OCI-LY1 (cell line): ENCODE data around the gene HDGFL2.

Experiments
- H2AFZ ChIP-seq: fragments of 200-600 bp; sonication (generic), shearing (Covaris generic); 2 replicates; pipeline ENCODE4 v1.6.0; 2014; ENCODE audit warnings: antibody characterized with exemption, mild to moderate bottlenecking, low read length
- H3F3A ChIP-seq: fragments of 200-600 bp; sonication (generic), shearing (Covaris generic); 2 replicates; pipeline ENCODE4 v1.6.0; 2014; ENCODE audit warnings: mild to moderate bottlenecking, antibody characterized with exemption, low read length, moderate library complexity; ENCODE audit not compliant: insufficient read depth
- H3K27ac ChIP-seq: fragments of 200-600 bp; sonication (generic); 2 replicates; pipeline ENCODE4 v1.5.1; 2014; ENCODE audit warnings: low read length, mixed run types, mild to moderate bottlenecking, low read depth; ENCODE audit not compliant: poor library complexity, severe bottlenecking
- H3K27me3 ChIP-seq: fragments of 200-600 bp; sonication (generic); 2 replicates; pipeline ENCODE4 v1.6.0; 2014; ENCODE audit warnings: antibody characterized with exemption, mild to moderate bottlenecking, low read length, moderate library complexity; ENCODE audit not compliant: insufficient read depth
- H3K36me3 ChIP-seq: fragments of 200-600 bp; sonication (generic); 2 replicates; pipeline ENCODE4 v1.6.1; 2014; ENCODE audit warnings: mild to moderate bottlenecking, antibody characterized with exemption, low read length, moderate library complexity, mixed read lengths; ENCODE audit not compliant: insufficient read depth
- H3K4me1 ChIP-seq: fragments of 200-600 bp; sonication (generic); 2 replicates; pipeline ENCODE4 v1.5.1; 2014; ENCODE audit warnings: mild to moderate bottlenecking, low read length, moderate library complexity; ENCODE audit not compliant: insufficient read depth, severe bottlenecking
- H3K4me2 ChIP-seq: fragments of 200-600 bp; sonication (generic), shearing (Covaris generic); 2 replicates; pipeline ENCODE4 v1.6.1; 2014; ENCODE audit warnings: low read length
- H3K4me3 ChIP-seq: fragments of 200-600 bp; sonication (generic); 2 replicates; pipeline ENCODE4 v1.5.1; 2014; ENCODE audit warnings: low read length, low read depth, mild to moderate bottlenecking, mixed read lengths; ENCODE audit not compliant: poor library complexity, severe bottlenecking
- H3K79me2 ChIP-seq: fragments of 200-600 bp; shearing (Covaris generic); 2 replicates; pipeline ENCODE4 v1.6.1; 2016; ENCODE audit warnings: mixed run types, low read length, mixed read lengths; ENCODE audit not compliant: insufficient read depth
- H3K9ac ChIP-seq: fragments of 200-600 bp; sonication (generic), shearing (Covaris generic); 2 replicates; pipeline ENCODE4 v1.6.1; 2014; ENCODE audit warnings: mild to moderate bottlenecking, low read length, mixed read lengths
- H3K9me2 ChIP-seq: fragments of 200-600 bp; sonication (generic), shearing (Covaris generic); 2 replicates; pipeline ENCODE4 v1.6.1; 2014; ENCODE audit warnings: low read depth, mild to moderate bottlenecking, low read length, mixed read lengths
- H3K9me3 ChIP-seq: fragments of 200-600 bp; shearing (Covaris generic); 2 replicates; pipeline ENCODE4 v1.6.1; 2014; ENCODE audit warnings: low read length, mixed read lengths
- H4K20me1 ChIP-seq: fragments of 200-600 bp; sonication (generic), shearing (Covaris generic); 2 replicates; pipeline ENCODE4 v1.6.0; 2016; ENCODE audit warnings: mild to moderate bottlenecking, low read length; ENCODE audit not compliant: insufficient read depth
- CTCF ChIP-seq: fragments of 200-600 bp; sonication (generic), shearing (Covaris generic); IDR thresholded peaks from 2 replicates; pipeline ENCODE4 v1.5.1; 2017; ENCODE audit warnings: mild to moderate bottlenecking, antibody characterized with exemption, low read length, moderate library complexity, mixed read lengths
- EZH2 ChIP-seq: fragments of 200-600 bp; sonication (generic), shearing (Covaris generic); IDR thresholded peaks from 2 replicates; pipeline ENCODE4 v1.8.0; 2017; ENCODE audit warnings: borderline replicate concordance, mixed run types, mild to moderate bottlenecking, antibody characterized with exemption, low read length, moderate library complexity, mixed read lengths

HDGFL2 gene

GRCh38 chr19:4432918-4433506, 39.1 kb upstream of the HDGFL2 start:
- Histone ChIP-seq H3K9ac (no peak overlapping the region), H3K27me3 (no peaks in the 10 kb centered on the region)

GRCh38 chr19:4434391-4434790, 37.7 kb upstream of the HDGFL2 start:
- Histone ChIP-seq H3K9me3 (no peaks in the 10 kb centered on the region), H3K4me3 (no peak overlapping the region), H3K4me1 (peaks cover 9% of the 10 kb centered on the region), H3K27ac (no peak overlapping the region), H2AFZ (no peak overlapping the region), H3K9me2 (no peaks in the 10 kb centered on the region), H3K4me2 (no peak overlapping the region), H4K20me1 (no peaks in the 10 kb centered on the region), H3K79me2 (no peaks in the 10 kb centered on the region), H3K9ac (no peak overlapping the region), H3K27me3 (no peaks in the 10 kb centered on the region), H3K36me3 (peaks cover 91% of the 10 kb centered on the region), H3F3A (no peaks in the 10 kb centered on the region)
- TF ChIP-seq CTCF: no peak
- TF ChIP-seq EZH2: no peak

More at GRCh38 chr19:4432918-4433506, 39.1 kb upstream of the HDGFL2 start:
- no peak overlapping the region for H3K4me3 ChIP-seq
- H3F3A ChIP-seq: no peaks in the 10 kb centered on the region
- no peak overlapping the region for H3K4me2 ChIP-seq
- no peak overlapping the region for H3K27ac ChIP-seq
- TF ChIP-seq EZH2 (no peak), CTCF (no peak)
- no peak overlapping the region for H2AFZ ChIP-seq
- no peaks in the 10 kb centered on the region for H3K9me2 ChIP-seq
- H3K4me1 ChIP-seq: peaks cover 9% of the 10 kb centered on the region
- H3K36me3 ChIP-seq: peaks cover 93% of the 10 kb centered on the region
- no peaks in the 10 kb centered on the region for H3K9me3 ChIP-seq
- no peaks in the 10 kb centered on the region for H3K79me2 ChIP-seq
- H4K20me1 ChIP-seq: no peaks in the 10 kb centered on the region

- H3K4me1 ChIP-seq: peaks cover 9% of the 10 kb centered on the region
- no peaks in the 10 kb centered on the region for H4K20me1 ChIP-seq
- H3F3A ChIP-seq: no peaks in the 10 kb centered on the region
- no peaks in the 10 kb centered on the region for H3K27me3 ChIP-seq
- no peak overlapping the region for H3K4me2 ChIP-seq
- H3K9ac ChIP-seq: no peak overlapping the region
- TF ChIP-seq EZH2 (no peak), CTCF (no peak)
- no peaks in the 10 kb centered on the region for H3K9me3 ChIP-seq
- no peaks in the 10 kb centered on the region for H3K9me2 ChIP-seq
- H2AFZ ChIP-seq: no peak overlapping the region
- H3K36me3 ChIP-seq: peaks cover 86% of the 10 kb centered on the region
- H3K79me2 ChIP-seq: no peaks in the 10 kb centered on the region
- H3K4me3 ChIP-seq: no peak overlapping the region
- H3K27ac ChIP-seq: no peak overlapping the region
Measured at GRCh38 chr19:4436231-4436630, 35.9 kb upstream of the HDGFL2 start.
